ENCODE results near the gene TRPM4.

TRPM4 gene

DNA sequence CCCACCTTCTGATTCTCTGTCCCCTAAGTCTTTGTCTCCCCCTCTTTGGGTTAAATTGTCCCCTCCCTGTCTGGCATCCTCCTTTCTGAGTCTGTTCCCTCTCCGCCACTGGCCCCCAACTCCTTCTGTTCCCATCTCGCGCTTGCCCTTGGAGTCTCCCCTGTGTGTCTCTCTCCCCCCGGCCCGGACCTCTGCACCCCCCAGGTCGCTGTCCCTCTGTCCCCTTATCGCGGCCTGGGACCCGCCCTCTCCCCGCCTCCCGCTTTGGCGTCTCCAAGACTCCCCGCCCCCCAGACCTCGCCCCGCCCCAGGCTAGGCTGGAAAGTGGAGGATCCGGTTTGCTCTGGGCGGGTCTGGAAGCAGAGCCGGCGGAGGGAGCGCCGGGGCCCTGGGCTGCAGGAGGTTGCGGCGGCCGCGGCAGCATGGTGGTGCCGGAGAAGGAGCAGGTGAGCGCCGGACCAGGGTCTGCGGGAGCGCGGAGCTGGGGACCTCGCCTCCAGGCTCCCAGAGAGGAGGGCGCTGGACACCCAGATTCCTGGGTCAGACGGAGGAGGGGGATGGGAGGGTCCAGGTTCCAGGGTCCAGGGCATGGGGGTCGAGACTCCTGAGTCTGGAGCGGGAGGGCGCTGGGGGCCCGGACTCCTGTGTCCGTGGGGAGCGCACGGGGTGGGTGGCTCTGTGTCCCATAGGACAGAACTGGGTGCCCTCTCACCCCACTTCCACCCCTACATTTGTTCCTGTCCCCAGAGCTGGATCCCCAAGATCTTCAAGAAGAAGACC lies at the start of gene TRPM4:
TRPM4 (plus strand) TSS at position 348 of the 780 bp plus-strand sequence; CDS start at position 423, 75 bp downstream.
- no peak within 1 kb of the TSS; the same call in 1 of the 2 replicates for H3K4me3 ChIP-seq (ENCODE audit: low read length)
- TF ChIP-seq ZNF274 (IDR thresholded peaks at IDR 0.05; ENCODE audit: low read depth, low read length) = no peak

GRCh38 chr19:49109051-49109450 lies 48.5 kb upstream of the TRPM4 start:
- no peak overlapping the region for H3K4me3 ChIP-seq (ENCODE audit: low read length)
- TF ChIP-seq ZNF274 (IDR thresholded peaks at IDR 0.05; ENCODE audit: low read depth, low read length) = no peak

GRCh38 chr19:49109569-49110233 lies 47.9 kb upstream of the TRPM4 start:
- no peak overlapping the region for H3K4me3 ChIP-seq (ENCODE audit: low read length)
- no peak for TF ChIP-seq ZNF274 (IDR thresholded peaks at IDR 0.05; ENCODE audit: low read depth, low read length)

GRCh38 chr19:49110567-49110966 lies 47.0 kb upstream of the TRPM4 start:
- H3K4me3 ChIP-seq (ENCODE audit: low read length) = no peak overlapping the region
- no peak for TF ChIP-seq ZNF274 (IDR thresholded peaks at IDR 0.05; ENCODE audit: low read depth, low read length)

DNA sequence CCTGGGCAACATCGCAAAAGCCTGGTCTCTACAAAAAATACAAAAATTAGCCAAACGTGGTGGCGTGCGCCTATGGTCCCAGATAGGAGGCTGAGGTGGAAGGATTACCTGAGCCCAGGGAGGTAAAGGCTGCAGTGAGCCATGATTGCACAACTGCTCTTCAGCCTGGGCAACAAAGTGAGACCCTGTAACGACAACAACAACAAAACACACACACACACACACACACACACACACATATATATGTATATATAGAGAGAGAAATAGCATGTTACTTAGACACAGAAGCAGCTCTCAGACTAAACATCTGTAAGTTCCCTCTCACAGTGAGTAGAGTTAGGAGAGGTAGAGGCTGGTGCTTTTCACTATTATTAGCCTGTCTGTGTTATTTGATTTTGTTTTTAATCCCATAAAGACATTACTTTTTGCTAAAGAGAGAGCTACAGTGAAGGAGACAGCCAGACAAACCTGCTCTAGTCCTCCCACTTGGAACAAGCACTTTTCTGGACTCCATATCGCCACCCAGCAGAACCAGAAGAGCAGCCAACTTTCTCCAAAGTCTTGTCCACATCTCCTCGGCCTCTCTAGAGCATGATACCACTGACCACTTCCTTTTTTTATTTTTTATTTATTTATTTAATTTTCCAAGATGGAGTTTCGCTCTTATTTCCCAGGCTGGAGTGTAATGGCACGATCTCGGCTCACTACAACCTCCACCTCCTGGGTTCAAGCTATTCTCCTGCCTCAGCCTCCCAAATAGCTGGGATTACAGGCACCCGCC lies 46.2 kb upstream of the TRPM4 start:
- no peak for TF ChIP-seq ZNF274 (IDR thresholded peaks at IDR 0.05; ENCODE audit: low read depth, low read length)
- H3K4me3 ChIP-seq (ENCODE audit: low read length) = no peak overlapping the region

GRCh38 chr19:49113762-49114629 lies 43.6 kb upstream of the TRPM4 start, which contains the start of gene LIN7B:
Gene LIN7B, plus strand, starts transcription at chr19:49114370. Its CDS starts 35 bp downstream, at chr19:49114405.
- peak within 1 kb of the TSS; percentile 63; the same call in 1 of the 2 replicates for H3K4me3 ChIP-seq (ENCODE audit: low read length)
- no peak for TF ChIP-seq ZNF274 (IDR thresholded peaks at IDR 0.05; ENCODE audit: low read depth, low read length)

GRCh38 chr19:49114630-49115363 lies 42.8 kb upstream of the TRPM4 start:
- TF ChIP-seq ZNF274 (IDR thresholded peaks at IDR 0.05; ENCODE audit: low read depth, low read length) = no peak

GRCh38 chr19:49116544-49116943 lies 41.0 kb upstream of the TRPM4 start:
- no peak overlapping the region for H3K4me3 ChIP-seq (ENCODE audit: low read length)
- TF ChIP-seq ZNF274 (IDR thresholded peaks at IDR 0.05; ENCODE audit: low read depth, low read length) = no peak

More at GRCh38 chr19:49114630-49115363, 42.8 kb upstream of the TRPM4 start:
- H3K4me3 ChIP-seq (ENCODE audit: low read length) = peak overlapping the region; percentile 63; the same call in 1 of the 2 replicates

DNA sequence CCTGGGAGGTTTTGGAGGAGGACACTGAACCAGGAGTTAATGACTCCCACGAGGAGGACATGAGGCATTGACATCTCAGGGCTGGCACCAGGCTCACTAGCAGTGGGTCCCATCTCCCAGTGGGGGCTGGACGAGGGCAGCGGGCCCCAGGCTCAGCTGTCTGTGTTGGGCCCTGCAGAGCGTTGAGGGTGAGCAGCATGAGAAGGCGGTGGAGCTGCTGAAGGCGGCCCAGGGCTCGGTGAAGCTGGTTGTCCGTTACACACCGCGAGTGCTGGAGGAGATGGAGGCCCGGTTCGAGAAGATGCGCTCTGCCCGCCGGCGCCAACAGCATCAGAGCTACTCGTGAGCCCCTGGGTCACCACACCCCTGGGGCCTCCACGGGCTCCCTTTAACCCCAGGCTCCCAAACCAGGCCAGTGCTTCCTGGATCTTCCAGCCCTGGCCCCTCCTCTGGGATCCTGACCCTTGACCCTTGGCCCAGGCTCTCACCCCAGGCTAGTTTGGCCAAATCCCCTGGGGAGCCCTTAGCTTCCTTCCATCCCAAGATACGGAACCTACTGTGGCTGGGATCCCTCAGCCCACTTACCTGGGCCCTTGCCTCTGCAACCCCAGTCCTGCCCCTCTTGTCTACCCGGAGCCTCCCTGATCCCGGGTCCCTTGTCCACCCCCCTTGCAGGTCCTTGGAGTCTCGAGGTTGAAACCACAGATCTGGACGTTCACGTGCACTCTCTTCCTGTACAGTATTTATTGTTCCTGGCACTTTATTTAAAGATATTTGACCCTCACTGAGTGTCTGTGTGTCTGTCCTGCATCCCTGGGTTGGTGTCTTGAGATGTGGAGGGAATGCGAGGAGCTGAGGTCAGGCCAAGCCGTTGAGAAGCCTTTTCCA lies 39.7 kb upstream of the TRPM4 start:
- H3K4me3 ChIP-seq (ENCODE audit: low read length) = peak overlapping the region; percentile 73; the same call in 1 of the 2 replicates
- TF ChIP-seq ZNF274 (IDR thresholded peaks at IDR 0.05; ENCODE audit: low read depth, low read length) = no peak

GRCh38 chr19:49118565-49119410 lies 38.8 kb upstream of the TRPM4 start, which contains the start of gene C19orf73:
Gene C19orf73, minus strand, starts transcription at chr19:49119143. Its CDS starts 121 bp downstream, at chr19:49119022.
- peak within 1 kb of the TSS; percentile 73 for H3K4me3 ChIP-seq (ENCODE audit: low read length)
- no peak for TF ChIP-seq ZNF274 (IDR thresholded peaks at IDR 0.05; ENCODE audit: low read depth, low read length)
